Stimulated activated naive CD8-positive, alpha-beta T cell treated with anti-CD3 and anti-CD28 coated beads, Interleukin-15, amount 100 ng/mL, for 72 hours (primary cell): Measurements from ENCODE around the gene AKR1C2.
"Not testable (repeated sequence)": the region's sequence is repeated elsewhere in the genome, so short reads cannot be mapped to it uniquely, and the experiment has no call there.

Experiments
- ATAC-seq: fragments of 150-1000 bp; cut with Tn5 transposase; 2 replicates; pipeline ENCODE4 v1.10.0; 2021; ENCODE audit warnings: mild to moderate bottlenecking, moderate library complexity
- DNase-seq, 2 donors: peaks; one replicate each; pipeline ENCODE4 v3.0.0; 2021 to 2022
- H3K27ac Mint-ChIP-seq, 2 donors: one replicate each; pipeline ENCODE4 v1.8.0; 2022; ENCODE audit warnings: mild to moderate bottlenecking in 2 of 2, mixed read lengths in 2 of 2, moderate library complexity in 2 of 2
- H3K27me3 Mint-ChIP-seq: one replicate; pipeline ENCODE4 v1.8.0; 2022; ENCODE audit warnings: mixed read lengths
- H3K4me1 Mint-ChIP-seq: one replicate; pipeline ENCODE4 v1.8.0; 2022; ENCODE audit warnings: mild to moderate bottlenecking, mixed read lengths
- H3K4me3 Mint-ChIP-seq, 2 donors: one replicate each; pipeline ENCODE4 v1.8.0; 2022; ENCODE audit warnings: mild to moderate bottlenecking in 2 of 2, mixed read lengths in 2 of 2, moderate library complexity in 1 of 2
- H3K9me3 Mint-ChIP-seq, 2 donors: one replicate each; pipeline ENCODE4 v1.8.0; 2022; ENCODE audit warnings: mixed read lengths in 2 of 2

AKR1C2 gene

GRCh38 chr10:4981722-4982471, 21.8 kb downstream of the AKR1C2 start:
- peaks cover 8% of the 10 kb centered on the region for H3K27me3 Mint-ChIP-seq
- ATAC-seq (no peak), DNase-seq (no peak)
- peaks cover 7% of the 10 kb centered on the region for H3K4me1 Mint-ChIP-seq
- no peak overlapping the region for H3K4me3 Mint-ChIP-seq
- no peak overlapping the region for H3K27ac Mint-ChIP-seq
- H3K9me3 Mint-ChIP-seq: no peaks in the 10 kb centered on the region

DNA sequence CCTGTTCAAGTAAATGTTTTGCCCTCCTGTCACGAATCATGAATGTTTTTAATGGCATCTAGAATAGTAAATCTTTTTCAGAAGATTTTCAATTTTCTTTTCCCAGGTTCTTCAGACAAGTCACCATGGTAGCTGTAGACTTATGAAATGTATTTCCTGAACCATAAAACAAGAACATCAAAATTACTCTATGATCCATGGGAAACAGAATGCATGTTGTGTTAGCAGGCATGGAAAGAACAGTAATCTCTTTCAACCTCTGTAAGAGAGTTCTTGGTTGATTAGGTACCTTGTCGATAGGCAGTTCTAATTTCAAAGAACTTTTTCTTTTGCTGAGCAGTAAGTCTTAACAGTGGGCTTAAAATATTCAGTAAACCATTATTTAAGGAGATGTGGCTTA, 22.9 kb downstream of the AKR1C2 start:
- ATAC-seq (no peak), DNase-seq (no peak)
- Mint-ChIP-seq H3K9me3 (no peaks in the 10 kb centered on the region), H3K4me3 (no peak overlapping the region), H3K27me3 (peaks cover 8% of the 10 kb centered on the region), H3K4me1 (peaks cover 7% of the 10 kb centered on the region), H3K27ac (no peak overlapping the region)

- Mint-ChIP-seq H3K27ac (no peak overlapping the region), H3K27me3 (peaks cover 8% of the 10 kb centered on the region), H3K9me3 (no peaks in the 10 kb centered on the region), H3K4me1 (peaks cover 7% of the 10 kb centered on the region), H3K4me3 (no peak overlapping the region)
- no peak for DNase-seq
- no peak for ATAC-seq
These were observed 24.8 kb downstream of the AKR1C2 start for GRCh38 chr10:4978870-4979269.

GRCh38 chr10:4977025-4977424, 26.6 kb downstream of the AKR1C2 start:
- no peaks in the 10 kb centered on the region for H3K9me3 Mint-ChIP-seq

DNA sequence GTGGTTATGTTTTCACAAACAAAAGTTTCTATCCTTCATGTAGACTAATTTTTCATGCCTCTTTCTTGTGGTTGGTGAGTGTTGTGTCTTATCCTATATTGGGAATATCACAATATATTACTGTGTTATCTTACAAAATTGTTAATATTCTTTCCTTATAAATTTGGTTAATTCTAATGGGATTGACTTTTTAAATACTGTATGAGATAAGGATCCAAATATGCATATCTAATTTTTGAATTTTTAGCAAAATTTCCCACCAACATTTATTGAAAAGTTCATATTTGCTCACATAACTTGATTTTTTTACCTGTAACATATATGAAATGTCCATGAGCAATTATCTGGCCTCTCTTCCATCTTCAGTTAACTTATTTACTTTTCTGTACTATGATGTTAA, 29.3 kb downstream of the AKR1C2 start:
- not testable (repeated sequence) for H3K4me1 Mint-ChIP-seq, H3K9me3 Mint-ChIP-seq, H3K4me3 Mint-ChIP-seq, H3K27me3 Mint-ChIP-seq, H3K27ac Mint-ChIP-seq, ATAC-seq, DNase-seq

More at GRCh38 chr10:4977025-4977424, 26.6 kb downstream of the AKR1C2 start:
- Mint-ChIP-seq H3K4me3 (no peak overlapping the region), H3K27me3 (peaks cover 7% of the 10 kb centered on the region), H3K27ac (peak overlapping the region in 1 of 2 donors; percentile 5), H3K4me1 (peaks cover 5% of the 10 kb centered on the region)
- ATAC-seq: no peak
- no peak for DNase-seq

DNA sequence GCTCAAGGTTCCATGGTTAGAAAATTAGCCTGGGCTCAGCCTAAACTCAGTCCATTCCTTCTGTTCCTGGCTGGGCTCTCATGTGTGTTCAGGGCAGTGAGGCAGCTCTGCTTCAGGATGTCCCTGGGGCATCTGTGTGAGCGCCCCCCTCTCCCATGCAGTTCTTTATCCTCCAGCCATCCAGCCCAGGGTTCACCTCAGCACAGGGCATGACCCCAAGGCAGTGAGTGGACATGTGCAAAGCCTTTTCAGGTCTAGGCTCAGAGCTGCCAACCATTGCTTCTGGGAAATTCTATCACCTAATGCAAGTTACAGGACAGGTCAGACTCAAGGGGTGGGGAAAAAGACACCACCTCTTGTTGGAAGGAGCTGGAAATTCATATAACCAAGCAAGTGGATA, 30.4 kb downstream of the AKR1C2 start:
- H3K9me3 Mint-ChIP-seq, ATAC-seq, H3K4me1 Mint-ChIP-seq, DNase-seq, H3K27ac Mint-ChIP-seq, H3K4me3 Mint-ChIP-seq, H3K27me3 Mint-ChIP-seq: not testable (repeated sequence)

DNA sequence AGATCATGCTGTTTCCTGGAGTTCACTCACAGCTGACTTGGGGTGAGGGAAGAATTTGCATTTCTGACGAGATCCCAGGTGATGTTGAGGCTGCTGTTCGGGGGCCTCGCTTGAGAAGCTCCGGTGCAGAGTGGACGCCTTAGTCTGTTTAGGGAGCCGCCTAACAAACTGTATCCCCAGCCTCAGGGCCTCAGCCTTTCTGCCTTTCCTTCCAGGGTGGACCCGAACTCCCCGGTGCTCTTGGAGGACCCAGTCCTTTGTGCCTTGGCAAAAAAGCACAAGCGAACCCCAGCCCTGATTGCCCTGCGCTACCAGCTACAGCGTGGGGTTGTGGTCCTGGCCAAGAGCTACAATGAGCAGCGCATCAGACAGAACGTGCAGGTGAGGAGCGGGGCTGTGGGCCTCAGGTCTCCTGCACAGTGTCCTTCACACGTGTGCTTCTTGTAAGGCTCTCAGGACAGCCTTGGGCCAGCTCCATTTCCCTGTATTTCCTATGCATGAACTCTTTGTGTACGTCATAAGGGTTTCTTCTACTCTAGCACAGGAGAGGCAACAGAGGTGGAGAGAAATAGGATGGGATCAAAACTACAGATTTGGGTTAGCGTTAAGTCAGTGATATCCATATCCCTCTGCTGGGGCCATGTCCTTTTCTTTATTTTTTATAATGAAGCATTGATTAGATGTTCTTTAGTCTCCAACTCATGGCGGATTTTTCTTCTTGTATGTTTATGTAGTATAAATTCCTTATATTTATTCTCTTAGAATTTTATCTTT, 31.1 kb downstream of the AKR1C2 start:
- not testable (repeated sequence) for H3K4me1 Mint-ChIP-seq, H3K4me3 Mint-ChIP-seq, ATAC-seq

GRCh38 chr10:4970362-4970761, 33.3 kb downstream of the AKR1C2 start:
- H3K4me1 Mint-ChIP-seq, H3K27me3 Mint-ChIP-seq, DNase-seq, H3K9me3 Mint-ChIP-seq, ATAC-seq, H3K27ac Mint-ChIP-seq, H3K4me3 Mint-ChIP-seq: not testable (repeated sequence)

More for the DNA sequence above, 31.1 kb downstream of the AKR1C2 start:
- H3K27ac Mint-ChIP-seq, H3K27me3 Mint-ChIP-seq, DNase-seq, H3K9me3 Mint-ChIP-seq: not testable (repeated sequence)

GRCh38 chr10:4969289-4969688, 34.4 kb downstream of the AKR1C2 start:
- not testable (repeated sequence) for H3K27me3 Mint-ChIP-seq, H3K9me3 Mint-ChIP-seq, ATAC-seq, H3K4me1 Mint-ChIP-seq, DNase-seq, H3K27ac Mint-ChIP-seq, H3K4me3 Mint-ChIP-seq

DNA sequence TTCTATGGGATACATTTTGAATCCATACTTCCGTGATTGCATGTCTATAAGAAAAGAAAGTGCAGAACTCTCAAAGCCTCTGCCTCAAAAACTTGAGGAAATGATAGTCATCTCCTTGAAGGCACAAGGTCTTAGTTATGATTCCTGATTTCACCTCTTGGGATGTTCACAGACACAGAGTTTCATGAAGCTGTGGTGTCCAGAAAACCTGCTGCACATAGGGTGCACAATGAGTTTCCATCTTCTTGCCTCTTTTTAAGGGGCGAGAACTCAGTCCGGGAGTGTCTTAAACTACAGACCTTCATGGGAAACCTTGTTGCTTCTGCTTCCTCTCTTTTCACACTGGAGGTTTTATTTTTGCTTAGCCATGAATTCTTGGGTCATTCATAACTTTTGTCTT, 36.5 kb downstream of the AKR1C2 start:
- DNase-seq, H3K27me3 Mint-ChIP-seq, ATAC-seq, H3K4me1 Mint-ChIP-seq, H3K9me3 Mint-ChIP-seq, H3K27ac Mint-ChIP-seq, H3K4me3 Mint-ChIP-seq: not testable (repeated sequence)

- H3K27me3 Mint-ChIP-seq, ATAC-seq, H3K9me3 Mint-ChIP-seq, H3K4me3 Mint-ChIP-seq, H3K27ac Mint-ChIP-seq, H3K4me1 Mint-ChIP-seq, DNase-seq: not testable (repeated sequence)
These were observed 37.9 kb downstream of the AKR1C2 start for GRCh38 chr10:4965763-4966162.

GRCh38 chr10:4963815-4964154, 39.9 kb downstream of the AKR1C2 start:
- DNase-seq, H3K4me1 Mint-ChIP-seq, ATAC-seq, H3K4me3 Mint-ChIP-seq, H3K27me3 Mint-ChIP-seq, H3K27ac Mint-ChIP-seq, H3K9me3 Mint-ChIP-seq: not testable (repeated sequence)

DNA sequence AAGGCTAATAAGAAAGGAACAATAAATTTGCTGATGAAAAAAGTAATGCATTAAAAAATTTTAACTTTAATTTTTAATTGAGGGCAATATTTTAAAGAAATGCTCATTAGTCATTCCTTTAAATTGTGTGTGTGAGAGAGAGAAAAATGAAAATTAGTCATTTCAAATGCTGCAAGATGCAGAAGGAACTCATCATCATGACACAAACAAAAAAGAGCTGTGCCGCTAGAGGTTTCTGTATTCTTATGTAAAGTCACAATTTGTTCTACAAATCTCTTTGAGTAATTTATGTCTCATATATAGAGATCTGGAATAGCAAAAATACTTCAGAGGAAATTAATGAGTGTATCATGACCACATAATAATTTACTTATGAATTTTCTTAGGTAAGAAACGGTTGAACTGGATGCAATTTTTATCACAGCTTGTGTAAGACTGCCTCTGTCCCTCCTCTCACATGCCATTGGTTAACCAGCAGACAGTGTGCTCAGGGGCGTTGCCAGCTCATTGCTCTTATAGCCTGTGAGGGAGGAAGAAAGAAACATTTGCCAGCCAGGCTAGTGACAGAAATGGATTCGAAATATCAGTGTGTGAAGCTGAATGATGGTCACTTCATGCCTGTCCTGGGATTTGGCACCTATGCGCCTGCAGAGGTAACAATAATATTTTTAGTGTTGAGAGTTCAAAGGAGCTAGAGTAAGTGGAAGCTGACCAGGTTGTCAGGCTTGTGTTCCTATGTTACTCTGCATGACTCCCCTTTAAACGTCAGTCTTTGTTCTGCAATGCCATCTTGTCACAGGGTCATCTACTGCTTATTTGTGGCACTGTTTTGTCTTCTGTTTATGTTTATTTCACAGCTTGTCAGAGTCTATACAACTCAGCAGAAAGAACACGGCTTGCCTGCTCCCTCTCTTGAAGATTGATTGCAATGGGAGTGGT, 40.5 kb downstream of the AKR1C2 start, which contains the start of gene AKR1C1:
Gene AKR1C1 (plus strand): TSS at position 540 of the 939 bp plus-strand sequence. CDS start 30 bp downstream, at position 570.
- not testable (repeated sequence) for H3K4me3 Mint-ChIP-seq, H3K9me3 Mint-ChIP-seq, ATAC-seq, DNase-seq, H3K27me3 Mint-ChIP-seq, H3K4me1 Mint-ChIP-seq
- peak within 1 kb of the TSS in 1 of 2 donors; percentile 57 for H3K27ac Mint-ChIP-seq

DNA sequence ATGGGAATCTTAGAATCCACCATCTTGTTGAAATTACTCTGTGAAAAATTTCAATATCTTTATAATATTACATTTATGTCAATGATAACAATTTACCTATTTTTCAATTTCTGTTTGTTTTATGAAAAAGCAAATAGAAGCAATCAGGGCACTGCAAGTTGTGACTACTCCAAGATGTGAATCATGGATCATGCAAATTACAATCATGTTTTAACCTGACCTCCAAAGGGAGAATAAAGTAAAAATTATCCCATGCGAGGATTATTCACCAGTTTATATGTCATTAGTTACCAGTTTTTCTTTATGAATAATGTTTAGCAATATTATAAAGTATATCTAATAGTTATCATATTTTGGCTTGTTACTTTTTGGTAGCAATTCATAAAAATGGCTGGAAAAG, 41.3 kb downstream of the AKR1C2 start:
- ATAC-seq, H3K4me3 Mint-ChIP-seq, H3K27me3 Mint-ChIP-seq, DNase-seq, H3K9me3 Mint-ChIP-seq, H3K4me1 Mint-ChIP-seq, H3K27ac Mint-ChIP-seq: not testable (repeated sequence)

DNA sequence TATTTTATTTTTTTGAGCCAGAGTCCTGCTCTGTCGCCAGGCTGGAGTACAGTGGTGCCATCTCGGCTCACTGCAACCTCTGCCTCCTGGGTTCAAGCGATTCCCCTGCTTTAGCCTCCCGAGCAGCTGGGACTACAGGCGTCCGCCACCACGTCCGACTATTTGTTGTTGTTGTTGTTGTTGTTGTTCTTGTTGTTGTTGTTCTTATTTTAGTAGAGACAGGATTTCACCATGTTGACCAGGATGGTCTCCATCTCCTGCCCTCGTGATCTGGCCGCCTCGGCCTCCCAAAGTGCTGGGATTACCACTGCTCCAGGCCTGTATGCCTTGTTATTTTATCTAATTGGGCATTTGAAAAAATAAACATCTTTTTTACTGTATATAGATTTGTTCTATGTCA, 42.1 kb downstream of the AKR1C2 start:
- H3K27ac Mint-ChIP-seq, H3K9me3 Mint-ChIP-seq, H3K27me3 Mint-ChIP-seq, H3K4me1 Mint-ChIP-seq, H3K4me3 Mint-ChIP-seq, ATAC-seq, DNase-seq: not testable (repeated sequence)
